ENCODE results near the gene METTL4.

METTL4 gene

DNA sequence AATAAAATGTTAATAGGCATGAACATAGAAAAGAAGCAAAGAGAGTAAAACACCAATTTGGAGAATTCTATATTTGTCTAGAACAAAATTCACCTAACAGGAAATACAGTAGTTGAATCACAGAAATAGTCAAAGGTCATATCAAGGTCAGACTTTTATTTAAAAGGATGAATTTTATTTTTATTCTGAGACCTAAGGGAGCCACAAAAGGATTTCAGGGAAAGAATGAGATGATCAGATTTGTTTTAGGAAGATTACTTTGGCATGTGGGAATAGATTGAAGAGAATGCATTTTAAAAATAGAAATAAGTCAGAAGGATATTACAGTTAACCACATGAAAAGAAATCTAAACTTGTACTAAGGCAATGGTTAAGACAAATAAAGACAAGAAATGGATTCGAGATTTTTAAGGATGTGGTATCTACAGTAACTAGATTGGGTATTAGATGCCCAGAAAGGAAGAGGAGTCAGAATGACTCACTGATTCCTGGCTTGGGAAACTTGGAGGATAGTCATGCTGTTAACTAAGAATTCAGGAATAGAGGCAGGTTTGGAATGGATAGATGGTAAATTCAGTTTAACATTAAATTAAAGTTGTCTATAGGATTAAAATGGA lies 56.0 kb downstream of the METTL4 start:
- DNase-seq = no peak

- DNase-seq = no peak
Observed at GRCh38 chr18:2513616-2514015, 57.7 kb downstream of the METTL4 start.

GRCh38 chr18:2512059-2512458 lies 59.2 kb downstream of the METTL4 start:
- DNase-seq = no peak

- no peak for DNase-seq
Observed at GRCh38 chr18:2511451-2511850, 59.9 kb downstream of the METTL4 start.

GRCh38 chr18:2510416-2510815 lies 60.9 kb downstream of the METTL4 start:
- DNase-seq = no peak

DNA sequence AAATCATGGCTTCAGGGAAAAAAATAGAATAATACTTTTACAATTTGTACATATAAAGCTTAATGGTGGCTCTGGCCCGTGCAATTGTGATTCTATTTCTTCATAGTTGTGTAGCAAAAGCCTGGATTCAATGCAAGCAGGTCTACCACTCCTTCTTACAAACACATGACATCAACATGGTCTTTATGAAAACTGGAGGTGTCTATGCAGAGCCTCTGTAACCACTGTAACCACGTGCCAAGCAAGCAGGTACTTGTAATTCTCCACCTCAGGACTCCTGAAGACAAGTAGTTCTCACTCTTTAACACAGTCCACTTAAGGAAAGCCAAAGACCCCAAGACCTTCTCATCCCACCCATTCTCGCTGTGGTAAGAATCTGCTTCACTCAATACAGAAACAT lies 62.6 kb downstream of the METTL4 start:
- no peak for DNase-seq

- no peak for DNase-seq
Observed at GRCh38 chr18:2508155-2508554, 63.1 kb downstream of the METTL4 start.

DNA sequence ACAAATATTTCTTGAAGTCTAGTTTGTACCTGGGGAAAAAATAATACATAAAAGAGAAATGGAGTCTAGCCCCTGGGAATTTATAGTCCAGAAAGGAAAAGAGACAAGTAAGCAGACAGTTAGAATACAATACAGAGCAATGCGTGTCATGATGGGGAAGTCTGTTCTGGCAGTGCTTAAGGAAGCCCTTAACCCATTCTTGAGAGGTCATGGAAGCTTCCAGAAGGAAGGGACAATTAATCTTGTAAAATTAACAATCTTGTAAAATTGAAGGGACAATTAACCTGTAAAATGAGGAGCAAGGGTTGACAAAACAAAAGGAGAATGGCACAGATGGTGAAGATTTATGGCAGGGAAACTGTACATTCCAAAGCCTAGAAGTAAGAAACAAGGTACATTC lies 66.7 kb downstream of the METTL4 start:
- DNase-seq = no peak

- DNase-seq = no peak
Observed at GRCh38 chr18:2502880-2503279, 68.4 kb downstream of the METTL4 start.

DNA sequence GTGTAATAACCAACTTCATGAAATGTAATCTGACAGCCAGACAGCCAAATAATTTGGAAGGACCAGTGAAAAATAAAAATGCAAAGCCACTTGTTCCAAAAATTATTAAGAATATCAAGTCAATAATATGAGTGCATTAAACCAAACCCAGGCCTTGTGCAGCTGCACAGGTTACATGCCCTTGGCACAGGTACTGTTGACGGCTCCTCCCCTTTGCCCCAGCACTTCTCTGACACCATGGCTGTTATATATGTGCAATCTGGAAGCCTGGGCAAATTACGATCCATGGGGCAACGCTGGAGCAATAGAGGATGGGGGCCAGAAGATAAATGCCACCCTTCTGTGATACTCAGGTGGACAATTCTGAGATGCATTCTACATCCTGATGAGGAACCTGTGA lies 68.9 kb downstream of the METTL4 start:
- no peak for DNase-seq

DNA sequence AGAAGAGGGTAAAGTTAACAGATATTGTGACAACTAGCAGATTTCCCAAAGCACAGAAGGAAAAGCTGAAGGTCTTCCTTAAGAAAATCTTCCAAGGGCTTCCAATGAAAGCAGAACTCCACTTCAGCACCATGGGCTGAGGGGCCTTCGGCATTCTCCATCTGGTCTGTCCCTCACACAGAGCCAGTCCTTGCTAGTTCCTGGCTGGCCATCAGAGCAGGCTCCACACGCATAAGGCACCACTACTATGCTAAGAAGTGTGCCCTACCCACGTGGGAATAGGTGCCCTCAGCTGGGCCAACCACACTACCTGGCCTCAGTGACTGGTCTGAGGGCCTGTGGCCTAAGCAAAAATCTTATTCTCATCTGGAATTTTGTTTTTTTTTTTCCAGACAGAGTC lies 73.5 kb downstream of the METTL4 start:
- no peak for DNase-seq

- DNase-seq = no peak
Observed at GRCh38 chr18:2495381-2495780, 75.9 kb downstream of the METTL4 start.

- no peak for DNase-seq
Observed at GRCh38 chr18:2494921-2495320, 76.4 kb downstream of the METTL4 start.
